GM12873 (cell line): ENCODE data around the gene KCNK2.

ENCODE experiments used
- TF ChIP-seq, protein P1 (sequence below): IDR thresholded peaks from 2 replicates; pipeline ENCODE4 v1.5.1; 2012; ENCODE audit warnings: low read depth, mild to moderate bottlenecking, moderate library complexity, low read length, control low read depth; ENCODE audit not compliant: insufficient read depth; ENCODE audit errors: missing control alignments

The KCNK2 gene

GRCh38 chr1:215114154-215114933 is 31.8 kb downstream of the KCNK2 start:
- TF ChIP-seq, protein P1, sequence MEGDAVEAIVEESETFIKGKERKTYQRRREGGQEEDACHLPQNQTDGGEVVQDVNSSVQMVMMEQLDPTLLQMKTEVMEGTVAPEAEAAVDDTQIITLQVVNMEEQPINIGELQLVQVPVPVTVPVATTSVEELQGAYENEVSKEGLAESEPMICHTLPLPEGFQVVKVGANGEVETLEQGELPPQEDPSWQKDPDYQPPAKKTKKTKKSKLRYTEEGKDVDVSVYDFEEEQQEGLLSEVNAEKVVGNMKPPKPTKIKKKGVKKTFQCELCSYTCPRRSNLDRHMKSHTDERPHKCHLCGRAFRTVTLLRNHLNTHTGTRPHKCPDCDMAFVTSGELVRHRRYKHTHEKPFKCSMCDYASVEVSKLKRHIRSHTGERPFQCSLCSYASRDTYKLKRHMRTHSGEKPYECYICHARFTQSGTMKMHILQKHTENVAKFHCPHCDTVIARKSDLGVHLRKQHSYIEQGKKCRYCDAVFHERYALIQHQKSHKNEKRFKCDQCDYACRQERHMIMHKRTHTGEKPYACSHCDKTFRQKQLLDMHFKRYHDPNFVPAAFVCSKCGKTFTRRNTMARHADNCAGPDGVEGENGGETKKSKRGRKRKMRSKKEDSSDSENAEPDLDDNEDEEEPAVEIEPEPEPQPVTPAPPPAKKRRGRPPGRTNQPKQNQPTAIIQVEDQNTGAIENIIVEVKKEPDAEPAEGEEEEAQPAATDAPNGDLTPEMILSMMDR: no peak

- TF ChIP-seq, protein P1: no peak
These were observed 33.2 kb downstream of the KCNK2 start for GRCh38 chr1:215115760-215116159.

DNA sequence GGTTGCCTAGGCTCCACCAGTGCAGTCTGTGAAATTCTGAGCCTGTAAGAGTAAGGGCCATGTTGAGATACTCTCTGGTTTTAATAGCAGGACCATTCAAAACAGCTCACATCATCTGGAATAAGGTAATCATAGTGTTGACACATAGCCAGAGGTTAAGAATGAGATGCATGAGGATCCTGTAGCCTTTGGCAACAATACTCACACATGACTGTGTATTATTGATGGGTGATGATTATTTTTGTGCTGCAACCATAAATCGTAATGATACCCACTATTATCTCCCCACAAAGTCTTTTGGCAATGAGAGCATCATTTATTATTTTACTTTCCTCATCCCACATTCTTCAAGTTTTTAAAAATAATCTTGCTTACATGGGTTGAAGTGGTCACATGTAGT is 35.5 kb downstream of the KCNK2 start:
- TF ChIP-seq, protein P1: no peak

DNA sequence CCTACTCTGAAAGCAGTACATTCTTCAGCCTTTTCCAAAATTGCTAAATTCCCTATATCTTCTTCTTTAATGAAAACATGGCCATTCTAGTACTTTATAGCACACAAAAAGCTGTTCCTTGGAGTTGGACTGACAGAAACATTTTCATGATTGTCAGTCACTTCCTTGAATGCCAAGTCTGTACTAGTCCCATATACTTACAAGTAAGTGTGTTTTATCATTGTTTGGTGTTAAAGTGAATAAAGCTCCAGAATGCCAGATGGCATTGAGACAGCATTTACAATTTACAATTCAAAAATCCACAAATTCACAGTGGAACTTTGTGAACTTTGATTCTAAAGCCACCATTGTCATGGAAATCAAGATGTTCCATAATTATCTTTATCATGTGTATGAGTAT is 36.5 kb downstream of the KCNK2 start:
- TF ChIP-seq, protein P1: no peak

DNA sequence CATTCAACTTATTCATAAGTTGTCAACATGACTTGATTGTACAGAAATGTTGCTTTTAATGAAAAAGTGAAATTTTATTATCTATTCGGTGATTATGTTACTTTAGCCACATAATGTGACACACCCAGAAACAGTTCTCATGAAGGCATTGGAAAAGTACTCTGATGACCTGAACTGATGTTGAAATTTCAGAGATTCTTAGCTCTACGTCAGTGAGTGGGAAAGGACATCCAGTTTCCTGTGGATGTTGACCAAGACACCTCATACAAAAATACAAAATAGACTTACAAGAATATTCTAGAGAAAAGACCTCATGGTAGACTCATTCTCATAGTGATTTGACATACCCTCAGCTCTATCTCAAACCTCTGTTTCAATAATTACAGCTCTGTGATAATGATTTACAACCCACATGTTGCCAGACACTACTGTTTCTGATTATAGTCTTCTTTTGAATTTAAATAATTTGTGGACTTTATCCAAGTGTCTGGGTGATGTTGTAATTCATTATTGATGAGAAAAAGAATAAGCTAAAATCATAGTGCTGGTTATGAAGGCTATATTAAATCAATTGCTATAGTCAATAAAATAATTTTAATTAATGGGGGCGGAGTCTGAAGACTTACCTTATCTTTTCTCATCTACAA is 37.3 kb downstream of the KCNK2 start:
- TF ChIP-seq, protein P1: no peak

DNA sequence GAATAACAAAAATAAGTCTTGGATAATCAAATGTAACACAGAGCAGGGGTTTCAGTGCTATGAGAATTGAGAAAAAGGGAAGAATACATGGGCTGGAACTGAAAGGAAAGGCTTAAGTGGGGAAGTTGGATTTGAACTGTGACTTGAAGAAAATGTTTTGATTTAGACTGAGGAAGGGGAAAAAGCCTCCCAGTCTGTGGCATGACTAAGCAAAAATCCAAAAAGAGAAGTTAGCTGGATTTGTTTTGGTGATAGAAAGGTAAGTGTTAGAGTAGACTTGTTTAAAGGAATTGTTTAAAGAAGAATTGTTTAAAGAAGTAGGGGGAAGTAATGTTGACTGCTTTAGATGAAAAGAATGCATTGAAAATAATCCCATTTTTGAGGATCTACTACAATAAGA is 46.0 kb downstream of the KCNK2 start:
- TF ChIP-seq, protein P1: no peak

DNA sequence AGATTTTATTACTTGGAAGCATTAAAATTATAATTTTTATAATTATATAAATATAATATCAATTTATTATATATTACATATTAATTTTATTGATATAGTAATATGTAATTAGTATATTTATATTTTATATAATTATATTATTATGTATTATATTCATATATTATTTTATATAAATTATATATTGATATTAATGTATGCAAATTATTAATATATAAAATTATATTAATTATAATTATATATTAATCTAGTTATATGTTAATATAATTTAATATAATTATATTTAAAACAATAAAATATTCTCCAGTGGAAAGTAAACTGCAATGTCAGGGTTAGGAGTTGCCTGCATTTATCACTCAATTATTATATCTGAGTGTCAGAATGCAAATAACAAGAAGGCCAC is 48.8 kb downstream of the KCNK2 start:
- TF ChIP-seq, protein P1: no peak
